OCI-LY1 (cell line): ENCODE data around the gene SULT2B1.

Experiments
- H2AFZ ChIP-seq: fragments of 200-600 bp; sonication (generic), shearing (Covaris generic); 2 replicates; pipeline ENCODE4 v1.6.0; 2014; ENCODE audit warnings: antibody characterized with exemption, mild to moderate bottlenecking, low read length
- H3F3A ChIP-seq: fragments of 200-600 bp; sonication (generic), shearing (Covaris generic); 2 replicates; pipeline ENCODE4 v1.6.0; 2014; ENCODE audit warnings: mild to moderate bottlenecking, antibody characterized with exemption, low read length, moderate library complexity; ENCODE audit not compliant: insufficient read depth
- H3K27ac ChIP-seq: fragments of 200-600 bp; sonication (generic); 2 replicates; pipeline ENCODE4 v1.5.1; 2014; ENCODE audit warnings: low read length, mixed run types, mild to moderate bottlenecking, low read depth; ENCODE audit not compliant: poor library complexity, severe bottlenecking
- H3K27me3 ChIP-seq: fragments of 200-600 bp; sonication (generic); 2 replicates; pipeline ENCODE4 v1.6.0; 2014; ENCODE audit warnings: antibody characterized with exemption, mild to moderate bottlenecking, low read length, moderate library complexity; ENCODE audit not compliant: insufficient read depth
- H3K36me3 ChIP-seq: fragments of 200-600 bp; sonication (generic); 2 replicates; pipeline ENCODE4 v1.6.1; 2014; ENCODE audit warnings: mild to moderate bottlenecking, antibody characterized with exemption, low read length, moderate library complexity, mixed read lengths; ENCODE audit not compliant: insufficient read depth
- H3K4me1 ChIP-seq: fragments of 200-600 bp; sonication (generic); 2 replicates; pipeline ENCODE4 v1.5.1; 2014; ENCODE audit warnings: mild to moderate bottlenecking, low read length, moderate library complexity; ENCODE audit not compliant: insufficient read depth, severe bottlenecking
- H3K4me2 ChIP-seq: fragments of 200-600 bp; sonication (generic), shearing (Covaris generic); 2 replicates; pipeline ENCODE4 v1.6.1; 2014; ENCODE audit warnings: low read length
- H3K4me3 ChIP-seq: fragments of 200-600 bp; sonication (generic); 2 replicates; pipeline ENCODE4 v1.5.1; 2014; ENCODE audit warnings: low read length, low read depth, mild to moderate bottlenecking, mixed read lengths; ENCODE audit not compliant: poor library complexity, severe bottlenecking
- H3K79me2 ChIP-seq: fragments of 200-600 bp; shearing (Covaris generic); 2 replicates; pipeline ENCODE4 v1.6.1; 2016; ENCODE audit warnings: mixed run types, low read length, mixed read lengths; ENCODE audit not compliant: insufficient read depth
- H3K9ac ChIP-seq: fragments of 200-600 bp; sonication (generic), shearing (Covaris generic); 2 replicates; pipeline ENCODE4 v1.6.1; 2014; ENCODE audit warnings: mild to moderate bottlenecking, low read length, mixed read lengths
- H3K9me2 ChIP-seq: fragments of 200-600 bp; sonication (generic), shearing (Covaris generic); 2 replicates; pipeline ENCODE4 v1.6.1; 2014; ENCODE audit warnings: low read depth, mild to moderate bottlenecking, low read length, mixed read lengths
- H3K9me3 ChIP-seq: fragments of 200-600 bp; shearing (Covaris generic); 2 replicates; pipeline ENCODE4 v1.6.1; 2014; ENCODE audit warnings: low read length, mixed read lengths
- H4K20me1 ChIP-seq: fragments of 200-600 bp; sonication (generic), shearing (Covaris generic); 2 replicates; pipeline ENCODE4 v1.6.0; 2016; ENCODE audit warnings: mild to moderate bottlenecking, low read length; ENCODE audit not compliant: insufficient read depth
- CTCF ChIP-seq: fragments of 200-600 bp; sonication (generic), shearing (Covaris generic); IDR thresholded peaks from 2 replicates; pipeline ENCODE4 v1.5.1; 2017; ENCODE audit warnings: mild to moderate bottlenecking, antibody characterized with exemption, low read length, moderate library complexity, mixed read lengths
- EZH2 ChIP-seq: fragments of 200-600 bp; sonication (generic), shearing (Covaris generic); IDR thresholded peaks from 2 replicates; pipeline ENCODE4 v1.8.0; 2017; ENCODE audit warnings: borderline replicate concordance, mixed run types, mild to moderate bottlenecking, antibody characterized with exemption, low read length, moderate library complexity, mixed read lengths

SULT2B1 gene

GRCh38 chr19:48615231-48616040, 63.5 kb downstream of the SULT2B1 start:
- Histone ChIP-seq H3K79me2 (peaks cover 20% of the 10 kb centered on the region), H4K20me1 (no peaks in the 10 kb centered on the region), H3K36me3 (peaks cover 50% of the 10 kb centered on the region), H3K9me3 (no peaks in the 10 kb centered on the region), H3K4me2 (no peak overlapping the region; the same call in 1 of the 2 replicates), H3F3A (no peaks in the 10 kb centered on the region), H3K9me2 (no peaks in the 10 kb centered on the region), H3K27me3 (no peaks in the 10 kb centered on the region), H3K27ac (peak overlapping the region; percentile 22), H3K4me3 (no peak overlapping the region), H3K9ac (no peak overlapping the region; the same call in 1 of the 2 replicates), H2AFZ (no peak overlapping the region), H3K4me1 (peaks cover 45% of the 10 kb centered on the region)
- TF ChIP-seq EZH2 (no peak), CTCF (no peak)

DNA sequence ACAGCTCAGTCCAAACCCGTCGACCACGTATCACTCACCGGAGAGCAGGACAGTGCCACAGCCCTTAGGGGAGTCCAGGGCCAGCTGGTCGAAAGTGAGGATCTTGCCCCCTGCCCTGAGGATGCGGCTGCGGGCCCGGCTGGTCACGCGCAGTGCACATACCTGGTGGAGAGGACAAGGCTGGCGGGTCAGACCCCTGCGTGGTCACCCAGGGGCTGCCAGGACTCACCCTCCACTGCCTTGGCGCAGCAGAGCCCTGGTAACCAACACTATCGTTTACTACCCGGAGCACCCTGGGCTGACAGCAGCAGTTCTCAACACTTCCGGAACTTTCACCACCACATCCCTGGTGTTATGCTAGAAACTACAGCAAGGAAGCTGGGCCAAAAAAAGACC, 64.1 kb downstream of the SULT2B1 start:
- peak overlapping the region; percentile 92; the same call in 1 of the 2 replicates for H3K4me2 ChIP-seq
- H2AFZ ChIP-seq, result no peak overlapping the region
- TF ChIP-seq EZH2, result no peak
- no peaks in the 10 kb centered on the region for H3K9me3 ChIP-seq
- no peaks in the 10 kb centered on the region for H4K20me1 ChIP-seq
- H3K9me2 ChIP-seq, result no peaks in the 10 kb centered on the region
- no peak overlapping the region; the same call in 1 of the 2 replicates for H3K9ac ChIP-seq
- H3K4me3 ChIP-seq, result peak overlapping the region; percentile 95
- no peaks in the 10 kb centered on the region for H3F3A ChIP-seq
- H3K36me3 ChIP-seq, result peaks cover 50% of the 10 kb centered on the region
- H3K27ac ChIP-seq, result no peak overlapping the region
- peaks cover 20% of the 10 kb centered on the region for H3K79me2 ChIP-seq
- no peaks in the 10 kb centered on the region for H3K27me3 ChIP-seq
- peaks cover 46% of the 10 kb centered on the region for H3K4me1 ChIP-seq

DNA sequence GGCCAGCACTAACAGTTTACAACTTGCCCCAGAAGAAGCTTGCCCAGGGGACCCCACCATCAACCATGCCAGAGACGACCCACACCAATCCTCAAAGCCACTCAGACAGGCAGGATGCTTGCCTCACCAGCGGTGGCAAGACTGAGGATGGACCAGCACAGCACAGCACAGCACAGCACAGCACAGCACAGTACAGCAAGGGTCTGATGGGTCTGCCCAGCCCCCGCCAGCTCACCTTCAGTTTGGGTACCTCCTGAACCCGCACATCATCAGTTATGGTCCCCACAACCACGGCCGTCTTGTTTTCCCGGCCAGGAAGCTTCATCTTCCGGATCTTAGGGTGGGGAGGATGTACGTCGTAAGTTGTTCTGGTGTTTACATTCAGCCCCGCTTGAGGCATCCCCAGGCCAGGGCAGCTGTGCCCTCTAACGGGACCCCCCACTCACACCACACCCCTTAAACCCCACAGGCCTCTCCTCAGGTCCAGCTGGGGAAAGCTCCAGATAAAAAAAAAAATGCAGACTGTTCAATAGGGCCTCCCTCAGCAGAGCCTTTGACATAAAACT, 64.6 kb downstream of the SULT2B1 start:
- H3K4me3 ChIP-seq, result peak overlapping the region; percentile 95
- no peaks in the 10 kb centered on the region for H4K20me1 ChIP-seq
- H3K9ac ChIP-seq, result peak overlapping the region; percentile 99
- H3K79me2 ChIP-seq, result peaks cover 20% of the 10 kb centered on the region
- no peaks in the 10 kb centered on the region for H3K27me3 ChIP-seq
- H3K27ac ChIP-seq, result no peak overlapping the region
- no peak overlapping the region for H2AFZ ChIP-seq
- no peaks in the 10 kb centered on the region for H3K9me3 ChIP-seq
- no peaks in the 10 kb centered on the region for H3F3A ChIP-seq
- H3K9me2 ChIP-seq, result no peaks in the 10 kb centered on the region
- H3K4me1 ChIP-seq, result peaks cover 46% of the 10 kb centered on the region
- TF ChIP-seq CTCF (no peak), EZH2 (no peak)
- H3K36me3 ChIP-seq, result peaks cover 50% of the 10 kb centered on the region
- H3K4me2 ChIP-seq, result peak overlapping the region; percentile 92
